ENCODE results near the gene SCARB2. TPM values are rescaled to one million over a fixed set of nuclear protein-coding genes. Genes with fewer than 3 reads are reported as not detected.
A peak's percentile ranks its signal among the peaks of the same experiment; 100 is the strongest.

Gene SCARB2
- total RNA-seq, 1 donor from 2014 or later: 173 TPM

DNA sequence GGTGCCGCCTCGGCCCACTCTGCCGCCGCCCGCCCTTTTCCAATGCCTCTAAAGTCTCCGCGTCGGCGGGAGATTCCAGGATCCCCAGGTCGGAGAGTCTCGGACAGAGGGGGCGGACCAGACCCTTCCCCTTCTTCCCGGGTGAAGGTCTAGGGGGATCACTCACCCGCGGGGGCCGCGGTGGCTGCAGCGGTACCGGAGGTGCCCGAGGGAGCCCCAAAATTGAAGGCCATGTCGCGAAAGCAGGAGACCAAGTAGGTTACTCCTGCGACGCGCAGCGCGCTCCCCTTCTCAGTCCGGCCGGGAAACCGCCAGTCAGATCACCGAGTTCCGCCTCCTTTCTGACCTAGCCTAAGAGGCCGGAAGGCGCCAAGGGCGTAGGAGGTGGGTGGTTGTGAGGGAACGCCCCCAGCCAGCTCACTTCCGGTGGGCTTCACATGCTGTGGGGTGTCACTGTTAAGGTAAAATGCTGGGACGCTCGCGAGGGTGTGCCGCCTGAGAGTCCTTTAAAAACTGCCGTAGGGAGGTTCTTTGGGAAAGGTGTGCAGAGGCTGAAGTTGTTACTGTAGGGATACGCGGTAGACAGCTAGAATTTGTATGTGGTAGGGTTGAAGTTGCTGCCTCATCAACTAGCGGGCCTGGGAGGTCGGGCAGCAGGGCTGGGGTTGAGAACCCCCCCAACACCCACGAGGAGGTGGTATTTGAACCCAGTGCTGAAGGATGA lies 65.3 kb downstream of the SCARB2 start, which contains the start of gene NUP54:
Gene NUP54, minus strand, starts transcription at position 256 of the 724 bp plus-strand sequence. Its CDS starts 23 bp downstream, at position 233.
- FAIRE-seq (peak; percentile 97), DNase-seq (ENCODE audit: low read depth) (peak; percentile 91)
- peak within 1 kb of the TSS; percentile 61 for H3K4me3 ChIP-seq (ENCODE audit: low read depth, low read length)
- no peaks in the 10 kb centered on the region for H3K27me3 ChIP-seq (ENCODE audit: control insufficient read depth, insufficient read depth, low read length)
- no peaks in the 10 kb centered on the region for H3K36me3 ChIP-seq (ENCODE audit: control insufficient read depth, insufficient read depth, low read length)
- TF ChIP-seq, protein P1, sequence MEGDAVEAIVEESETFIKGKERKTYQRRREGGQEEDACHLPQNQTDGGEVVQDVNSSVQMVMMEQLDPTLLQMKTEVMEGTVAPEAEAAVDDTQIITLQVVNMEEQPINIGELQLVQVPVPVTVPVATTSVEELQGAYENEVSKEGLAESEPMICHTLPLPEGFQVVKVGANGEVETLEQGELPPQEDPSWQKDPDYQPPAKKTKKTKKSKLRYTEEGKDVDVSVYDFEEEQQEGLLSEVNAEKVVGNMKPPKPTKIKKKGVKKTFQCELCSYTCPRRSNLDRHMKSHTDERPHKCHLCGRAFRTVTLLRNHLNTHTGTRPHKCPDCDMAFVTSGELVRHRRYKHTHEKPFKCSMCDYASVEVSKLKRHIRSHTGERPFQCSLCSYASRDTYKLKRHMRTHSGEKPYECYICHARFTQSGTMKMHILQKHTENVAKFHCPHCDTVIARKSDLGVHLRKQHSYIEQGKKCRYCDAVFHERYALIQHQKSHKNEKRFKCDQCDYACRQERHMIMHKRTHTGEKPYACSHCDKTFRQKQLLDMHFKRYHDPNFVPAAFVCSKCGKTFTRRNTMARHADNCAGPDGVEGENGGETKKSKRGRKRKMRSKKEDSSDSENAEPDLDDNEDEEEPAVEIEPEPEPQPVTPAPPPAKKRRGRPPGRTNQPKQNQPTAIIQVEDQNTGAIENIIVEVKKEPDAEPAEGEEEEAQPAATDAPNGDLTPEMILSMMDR (IDR thresholded peaks at IDR 0.05; ENCODE audit: insufficient read depth, low read length, severe bottlenecking): no peak

DNA sequence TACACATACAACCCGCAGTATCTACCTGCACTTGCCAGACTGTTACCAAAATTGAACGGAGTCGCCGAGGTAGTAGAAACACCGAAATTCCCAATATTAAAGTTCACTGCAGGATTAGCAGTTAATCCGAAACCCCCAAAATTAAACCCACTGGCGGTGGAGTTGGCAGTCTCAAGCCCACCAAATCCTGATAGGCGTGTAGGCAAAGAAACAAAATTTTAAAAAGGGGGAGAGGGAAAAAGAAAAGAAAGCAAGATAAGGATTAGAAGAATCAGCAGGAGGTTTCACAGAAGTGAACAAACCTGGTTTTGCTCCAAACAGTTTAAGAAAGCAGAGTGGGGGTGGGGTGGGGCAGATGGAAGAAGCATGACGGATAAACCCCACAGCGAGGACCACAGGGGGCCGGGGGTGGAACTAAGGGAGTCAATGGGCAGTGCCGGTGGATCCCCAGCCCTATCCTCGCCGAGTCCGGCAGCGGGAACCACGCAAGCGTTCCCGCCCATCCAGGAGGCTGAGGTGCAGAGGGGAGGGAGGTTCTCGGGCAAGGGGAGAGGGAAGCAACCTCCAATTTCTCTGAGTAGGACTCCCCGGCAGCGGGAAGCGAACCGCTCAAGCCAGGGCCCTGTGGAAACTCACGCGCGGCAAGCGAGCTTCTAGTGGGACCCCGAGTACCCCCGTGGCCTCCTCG lies 66.0 kb downstream of the SCARB2 start:
- no peaks in the 10 kb centered on the region for H3K36me3 ChIP-seq (ENCODE audit: control insufficient read depth, insufficient read depth, low read length)
- FAIRE-seq (no peak), DNase-seq (ENCODE audit: low read depth) (peak; percentile 67)
- TF ChIP-seq, protein P1 (IDR thresholded peaks at IDR 0.05; ENCODE audit: insufficient read depth, low read length, severe bottlenecking): no peak
- peak overlapping the region; percentile 61 for H3K4me3 ChIP-seq (ENCODE audit: low read depth, low read length)
- H3K27me3 ChIP-seq (ENCODE audit: control insufficient read depth, insufficient read depth, low read length): no peaks in the 10 kb centered on the region

DNA sequence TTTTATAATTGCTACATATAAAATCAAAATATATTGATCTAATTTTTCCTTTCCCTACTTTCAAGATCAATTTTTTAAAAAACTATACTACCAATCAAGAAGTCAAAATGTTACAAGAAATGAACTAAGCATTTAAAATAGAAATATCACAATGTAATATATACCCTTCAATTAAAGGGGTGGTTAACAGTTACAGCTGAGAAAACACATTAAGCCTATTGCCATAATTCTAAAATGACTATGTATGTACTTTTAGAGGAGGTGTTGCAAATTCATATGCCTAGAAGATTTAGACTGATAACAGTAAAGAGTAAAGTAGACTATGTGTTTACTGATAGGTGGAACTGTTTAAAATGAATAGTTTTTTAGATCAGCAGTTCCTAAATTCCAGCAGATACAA lies 69.1 kb downstream of the SCARB2 start:
- Histone ChIP-seq H3K4me3 (ENCODE audit: low read depth, low read length) (no peak overlapping the region), H3K36me3 (ENCODE audit: control insufficient read depth, insufficient read depth, low read length) (peaks cover 2% of the 10 kb centered on the region), H3K27me3 (ENCODE audit: control insufficient read depth, insufficient read depth, low read length) (no peaks in the 10 kb centered on the region)
- DNase-seq (ENCODE audit: low read depth): no peak
- TF ChIP-seq, protein P1 (IDR thresholded peaks at IDR 0.05; ENCODE audit: insufficient read depth, low read length, severe bottlenecking): no peak
- no peak for FAIRE-seq

DNA sequence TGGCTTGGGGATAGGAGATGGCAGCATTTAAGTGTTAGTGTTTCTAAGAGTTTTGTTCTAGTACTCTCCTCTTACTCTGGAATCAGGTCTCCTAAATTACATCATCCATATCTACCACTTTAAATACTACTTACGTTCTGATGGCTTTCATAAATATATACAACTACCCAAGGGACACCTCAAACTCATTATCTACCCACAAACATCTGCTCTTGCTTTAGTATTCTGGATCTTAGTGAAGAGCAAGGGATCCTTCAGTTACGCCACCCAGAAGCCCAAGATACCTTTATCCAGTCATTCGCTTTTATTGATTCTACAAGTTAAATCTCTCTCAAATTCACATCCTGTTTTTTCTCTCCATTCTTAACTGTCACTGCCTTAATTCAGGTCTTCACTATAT lies 72.4 kb downstream of the SCARB2 start:
- no peak for DNase-seq (ENCODE audit: low read depth)
- TF ChIP-seq, protein P1 (IDR thresholded peaks at IDR 0.05; ENCODE audit: insufficient read depth, low read length, severe bottlenecking): no peak
- H3K27me3 ChIP-seq (ENCODE audit: control insufficient read depth, insufficient read depth, low read length): no peaks in the 10 kb centered on the region
- FAIRE-seq: no peak
- peaks cover 5% of the 10 kb centered on the region for H3K36me3 ChIP-seq (ENCODE audit: control insufficient read depth, insufficient read depth, low read length)
- no peak overlapping the region for H3K4me3 ChIP-seq (ENCODE audit: low read depth, low read length)

DNA sequence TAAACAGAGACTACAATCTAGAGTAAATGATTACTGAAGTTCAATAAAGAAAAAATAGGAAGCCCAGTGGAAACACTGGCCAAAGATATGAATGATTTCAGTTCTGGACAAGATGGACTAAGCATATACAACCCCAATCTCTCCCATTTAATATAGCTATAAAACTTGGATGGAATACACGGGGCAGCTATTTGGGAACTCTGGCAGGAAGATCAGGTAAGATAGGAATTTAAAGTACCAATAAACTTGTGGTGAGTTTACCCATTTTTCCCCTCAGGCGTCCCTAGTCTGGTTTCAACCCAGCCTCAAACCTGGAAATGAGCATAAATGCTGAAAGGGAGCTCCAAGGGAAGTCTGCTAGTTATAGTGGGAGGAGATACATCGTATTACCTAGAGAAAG lies 85.9 kb downstream of the SCARB2 start:
- DNase-seq (ENCODE audit: low read depth) (no peak), FAIRE-seq (no peak)
- H3K27me3 ChIP-seq (ENCODE audit: control insufficient read depth, insufficient read depth, low read length): no peaks in the 10 kb centered on the region
- H3K36me3 ChIP-seq (ENCODE audit: control insufficient read depth, insufficient read depth, low read length): peaks cover 2% of the 10 kb centered on the region
- TF ChIP-seq, protein P1 (IDR thresholded peaks at IDR 0.05; ENCODE audit: insufficient read depth, low read length, severe bottlenecking): no peak
- H3K4me3 ChIP-seq (ENCODE audit: low read depth, low read length): no peak overlapping the region
